BE2C (cell line): ENCODE results near the gene PBX1.

Experiments used
- DNase-seq: peaks from one replicate; pipeline ENCODE4 v3.0.0-alpha.2; 2020
- H3K27me3 ChIP-seq: fragments of 250-450 bp; sonication (Bioruptor Pico); 2 replicates; pipeline ENCODE4 v1.5.1; 2020; ENCODE audit warnings: mild to moderate bottlenecking
- H3K36me3 ChIP-seq: fragments of 250-450 bp; sonication (Bioruptor Pico); 2 replicates; pipeline ENCODE4 v1.5.1; 2020; ENCODE audit warnings: mild to moderate bottlenecking
- H3K4me1 ChIP-seq: fragments of 250-450 bp; sonication (Bioruptor Pico); 2 replicates; pipeline ENCODE4 v1.5.1; 2020
- H3K4me3 ChIP-seq: 2 replicates; pipeline ENCODE4 v1.5.1; 2011; ENCODE audit warnings: low read depth, low read length
- H3K9me3 ChIP-seq: fragments of 250-450 bp; sonication (Bioruptor Pico); 2 replicates; pipeline ENCODE4 v1.5.1; 2020
- CTCF ChIP-seq: IDR thresholded peaks from 2 replicates; pipeline ENCODE4 v1.5.1; 2012; ENCODE audit warnings: mild to moderate bottlenecking, low read depth, low read length

Gene PBX1

GRCh38 chr1:164557270-164557669 is 1.7 kb upstream of the PBX1 start:
- Histone ChIP-seq H3K4me3 (no peak overlapping the region), H3K4me1 (no peaks in the 10 kb centered on the region), H3K9me3 (no peaks in the 10 kb centered on the region), H3K27me3 (peaks cover 4% of the 10 kb centered on the region; the same call in 1 of the 2 replicates), H3K36me3 (no peaks in the 10 kb centered on the region)
- DNase-seq, result no peak
- no peak for TF ChIP-seq CTCF

- Histone ChIP-seq H3K9me3 (no peaks in the 10 kb centered on the region), H3K27me3 (peaks cover 4% of the 10 kb centered on the region; the same call in 1 of the 2 replicates), H3K4me1 (no peaks in the 10 kb centered on the region), H3K4me3 (peak overlapping the region; percentile 46), H3K36me3 (no peaks in the 10 kb centered on the region)
- TF ChIP-seq CTCF, result no peak
- DNase-seq, result no peak
Observed at GRCh38 chr1:164559342-164560051, 513 bp downstream of the PBX1 start.

GRCh38 chr1:164560121-164560541 is 1.1 kb downstream of the PBX1 start:
- H3K36me3 ChIP-seq, result no peaks in the 10 kb centered on the region
- no peaks in the 10 kb centered on the region for H3K4me1 ChIP-seq
- H3K4me3 ChIP-seq, result peak overlapping the region; percentile 46

GRCh38 chr1:164560556-164560955 is 1.6 kb downstream of the PBX1 start:
- Histone ChIP-seq H3K36me3 (no peaks in the 10 kb centered on the region), H3K4me1 (no peaks in the 10 kb centered on the region), H3K4me3 (peak overlapping the region; percentile 46), H3K9me3 (no peaks in the 10 kb centered on the region), H3K27me3 (peaks cover 4% of the 10 kb centered on the region; the same call in 1 of the 2 replicates)
- TF ChIP-seq CTCF, result no peak
- DNase-seq, result no peak

More at GRCh38 chr1:164560121-164560541, 1.1 kb downstream of the PBX1 start:
- DNase-seq, result no peak
- peaks cover 4% of the 10 kb centered on the region; the same call in 1 of the 2 replicates for H3K27me3 ChIP-seq
- no peak for TF ChIP-seq CTCF
- H3K9me3 ChIP-seq, result no peaks in the 10 kb centered on the region

GRCh38 chr1:164561007-164561406 is 2.0 kb downstream of the PBX1 start:
- TF ChIP-seq CTCF, result no peak
- peak overlapping the region; percentile 46 for H3K4me3 ChIP-seq
- no peaks in the 10 kb centered on the region for H3K9me3 ChIP-seq
- peaks cover 4% of the 10 kb centered on the region; the same call in 1 of the 2 replicates for H3K27me3 ChIP-seq
- DNase-seq, result no peak
- no peaks in the 10 kb centered on the region for H3K36me3 ChIP-seq
- H3K4me1 ChIP-seq, result no peaks in the 10 kb centered on the region

- H3K36me3 ChIP-seq, result no peaks in the 10 kb centered on the region
- H3K9me3 ChIP-seq, result no peaks in the 10 kb centered on the region
- peaks cover 4% of the 10 kb centered on the region; the same call in 1 of the 2 replicates for H3K27me3 ChIP-seq
- H3K4me1 ChIP-seq, result no peaks in the 10 kb centered on the region
- no peak for TF ChIP-seq CTCF
- peak overlapping the region; percentile 7; the same call in 1 of the 2 replicates for H3K4me3 ChIP-seq
- DNase-seq, result no peak
Observed at GRCh38 chr1:164561472-164561871, 2.5 kb downstream of the PBX1 start.
